Mesendoderm (in vitro differentiated cells): ENCODE measurements around the gene TMEM150C.

ENCODE experiments used
- DNase-seq: peaks from one replicate; pipeline ENCODE4 v3.0.0; 2013
- H2AK5ac ChIP-seq: 2 replicates; pipeline ENCODE4 v1.6.1; 2013; ENCODE audit warnings: low read length, inconsistent platforms
- H2BK120ac ChIP-seq: 2 replicates; pipeline ENCODE4 v1.6.1; 2013; ENCODE audit warnings: low read depth, mild to moderate bottlenecking, low read length, moderate library complexity, mixed read lengths
- H2BK15ac ChIP-seq: replicated peaks from 2 replicates; pipeline ENCODE4 v1.6.1; 2013; ENCODE audit warnings: low read depth, mild to moderate bottlenecking, moderate library complexity
- H2BK5ac ChIP-seq: 2 replicates; pipeline ENCODE4 v1.6.1; 2013; ENCODE audit warnings: low read length, inconsistent platforms
- H3K18ac ChIP-seq: 2 replicates; pipeline ENCODE4 v1.6.1; 2013; ENCODE audit warnings: mild to moderate bottlenecking, low read length, mixed read lengths
- H3K23ac ChIP-seq: one replicate; pipeline ENCODE4 v1.6.1; 2013; ENCODE audit warnings: low read length
- H3K27ac ChIP-seq: 2 replicates; pipeline ENCODE4 v1.5.1; 2013; ENCODE audit warnings: low read depth, mild to moderate bottlenecking, inconsistent platforms, low read length, moderate library complexity
- H3K27me3 ChIP-seq: 2 replicates; pipeline ENCODE4 v1.6.1; 2013; ENCODE audit warnings: low read length, control low read depth, mild to moderate bottlenecking, inconsistent platforms; ENCODE audit not compliant: insufficient read depth, poor library complexity
- H3K36me3 ChIP-seq: 2 replicates; pipeline ENCODE4 v1.6.1; 2013; ENCODE audit warnings: low read length, inconsistent platforms; ENCODE audit not compliant: control insufficient read depth, insufficient read depth
- H3K4ac ChIP-seq: one replicate; pipeline ENCODE4 v1.6.1; 2013; ENCODE audit warnings: low read depth, mild to moderate bottlenecking, low read length, moderate library complexity
- H3K4me1 ChIP-seq: 2 replicates; pipeline ENCODE4 v1.6.1; 2013; ENCODE audit warnings: low read depth, low read length, inconsistent platforms; ENCODE audit not compliant: control insufficient read depth
- H3K4me2 ChIP-seq: 2 replicates; pipeline ENCODE4 v1.6.1; 2013; ENCODE audit warnings: low read length
- H3K4me3 ChIP-seq: 2 replicates; pipeline ENCODE4 v1.5.1; 2013; ENCODE audit warnings: mild to moderate bottlenecking, low read length
- H3K56ac ChIP-seq: one replicate; pipeline ENCODE4 v1.6.1; 2013; ENCODE audit warnings: low read length
- H3K79me1 ChIP-seq: 2 replicates; pipeline ENCODE4 v1.6.1; 2013; ENCODE audit warnings: low read length, inconsistent platforms
- H3K79me2 ChIP-seq: 2 replicates; pipeline ENCODE4 v1.6.1; 2013; ENCODE audit warnings: mild to moderate bottlenecking, low read length; ENCODE audit not compliant: control insufficient read depth, insufficient read depth
- H3K9ac ChIP-seq: 2 replicates; pipeline ENCODE4 v1.6.1; 2013; ENCODE audit warnings: low read length, inconsistent platforms
- H4K5ac ChIP-seq: one replicate; pipeline ENCODE4 v1.6.1; 2013; ENCODE audit warnings: low read length
- H4K8ac ChIP-seq: one replicate; pipeline ENCODE4 v1.6.1; 2013; ENCODE audit warnings: low read depth, mild to moderate bottlenecking, control low read depth, low read length, moderate library complexity
- WGBS: extraction: QIAGEN DNeasy Blood & Tissue Kit; methylation state at CpG from one replicate; pipeline ENCODE4 v1.1.7; 2013; ENCODE audit warnings: low lambda C conversion rate, missing lambda C conversion rate; ENCODE audit not compliant: insufficient coverage; ENCODE audit errors: extremely low coverage; 5-methylcytosine and 5-hydroxymethylcytosine counted together

The TMEM150C gene

DNA sequence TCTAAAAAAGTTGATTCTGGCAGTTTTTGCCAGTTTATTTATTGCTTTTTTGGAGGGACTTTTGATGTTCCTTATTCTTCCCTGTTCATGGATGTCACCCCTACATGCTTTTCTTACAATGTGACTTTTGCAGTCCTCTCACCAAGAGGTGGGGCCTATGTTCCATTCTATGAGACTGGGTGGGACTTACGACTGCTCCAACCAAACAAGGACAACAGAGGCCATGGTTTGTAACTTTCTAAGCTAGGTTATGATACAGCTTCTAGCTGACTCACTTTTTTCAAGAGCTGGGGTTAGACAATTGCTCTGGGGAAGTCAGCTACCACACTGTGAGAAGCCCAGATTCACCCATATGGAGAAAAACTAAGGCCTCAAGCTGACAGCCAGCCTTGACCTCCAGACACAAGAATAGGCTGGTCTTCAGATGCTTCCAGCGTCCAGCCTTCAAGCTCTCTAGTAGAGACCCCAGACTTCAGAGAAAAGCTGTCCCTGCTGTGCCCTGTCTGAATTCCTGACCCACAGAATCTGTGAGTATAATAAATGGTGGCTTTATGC, 91.9 kb downstream of the TMEM150C start:
- no peak overlapping the region for H2AK5ac ChIP-seq
- H3K4me1 ChIP-seq = peaks cover 2% of the 10 kb centered on the region
- peak overlapping the region; percentile 44 for H3K56ac ChIP-seq
- no peak overlapping the region for H3K4me3 ChIP-seq
- H3K79me1 ChIP-seq = no peaks in the 10 kb centered on the region
- H3K23ac ChIP-seq = no peak overlapping the region
- H3K36me3 ChIP-seq = no peaks in the 10 kb centered on the region
- no peak overlapping the region for H2BK15ac ChIP-seq
- H4K8ac ChIP-seq = no peak overlapping the region
- DNase-seq = peak; percentile 43
- no peak overlapping the region for H2BK120ac ChIP-seq
- H3K27me3 ChIP-seq = no peaks in the 10 kb centered on the region
- H3K9ac ChIP-seq = no peak overlapping the region
- H3K4ac ChIP-seq = no peak overlapping the region
- peak overlapping the region; percentile 71 for H3K27ac ChIP-seq
- no peak overlapping the region for H3K18ac ChIP-seq
- no peak overlapping the region for H2BK5ac ChIP-seq
- no peak overlapping the region for H3K4me2 ChIP-seq
- no peak overlapping the region for H4K5ac ChIP-seq
- no CpG with 5 or more reads among the region's 2 CpGs for WGBS
- no peaks in the 10 kb centered on the region for H3K79me2 ChIP-seq

DNA sequence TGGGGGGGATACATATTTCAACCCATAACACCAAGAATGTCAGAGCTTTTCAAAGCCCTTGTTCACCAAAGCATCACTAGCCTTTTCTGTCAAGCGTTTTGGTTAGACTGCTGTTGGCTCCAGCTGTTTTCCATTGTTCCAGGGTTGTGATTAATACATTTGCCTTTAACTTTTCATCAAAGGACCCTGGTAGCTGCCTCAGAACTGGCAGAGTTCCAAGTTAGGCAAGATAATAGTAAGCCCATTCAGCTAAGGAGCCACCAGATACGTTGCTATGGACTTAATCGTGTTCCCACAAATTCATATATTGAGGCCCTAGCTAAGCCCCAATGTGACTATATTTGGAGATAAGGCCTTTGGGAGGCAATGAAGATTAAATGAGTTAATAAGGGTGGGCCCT, 94.3 kb downstream of the TMEM150C start:
- no peaks in the 10 kb centered on the region for H3K79me1 ChIP-seq
- no peaks in the 10 kb centered on the region for H3K79me2 ChIP-seq
- DNase-seq = no peak
- no peak overlapping the region for H3K56ac ChIP-seq
- H3K23ac ChIP-seq = no peak overlapping the region
- H3K9ac ChIP-seq = no peak overlapping the region
- no peak overlapping the region for H3K27ac ChIP-seq
- no peak overlapping the region for H3K4me3 ChIP-seq
- no peak overlapping the region for H3K4me2 ChIP-seq
- H3K18ac ChIP-seq = no peak overlapping the region
- H3K36me3 ChIP-seq = peaks cover 1% of the 10 kb centered on the region
- no peak overlapping the region for H2BK5ac ChIP-seq
- H3K27me3 ChIP-seq = no peaks in the 10 kb centered on the region
- H4K5ac ChIP-seq = no peak overlapping the region
- no peak overlapping the region for H2BK15ac ChIP-seq
- H2AK5ac ChIP-seq = no peak overlapping the region
- H2BK120ac ChIP-seq = no peak overlapping the region
- WGBS = no CpG with 5 or more reads among the region's 3 CpGs
- H3K4ac ChIP-seq = no peak overlapping the region
- H4K8ac ChIP-seq = no peak overlapping the region
- H3K4me1 ChIP-seq = peaks cover 2% of the 10 kb centered on the region

DNA sequence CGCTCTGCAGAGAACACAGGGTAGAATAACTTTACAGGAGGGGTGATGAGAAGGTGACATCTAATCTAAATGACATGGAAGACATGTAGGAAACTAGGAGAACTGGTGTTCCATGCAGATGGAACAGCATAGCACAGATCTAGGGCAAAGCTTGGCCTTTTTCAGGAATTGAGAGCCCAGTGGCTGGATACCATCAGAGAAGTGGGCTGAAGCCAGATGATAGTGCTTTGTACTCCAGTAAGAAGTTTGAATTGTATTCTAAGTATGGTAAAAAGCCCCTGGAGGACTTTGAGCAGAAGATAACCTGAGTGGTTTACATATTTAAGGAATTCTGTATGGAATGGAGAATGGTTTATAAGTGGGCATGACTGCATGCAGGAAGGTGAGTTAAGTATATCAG, 98.6 kb downstream of the TMEM150C start:
- Histone ChIP-seq H3K27ac (no peak overlapping the region), H3K27me3 (no peaks in the 10 kb centered on the region), H4K8ac (no peak overlapping the region), H2BK15ac (no peak overlapping the region), H3K4me1 (no peaks in the 10 kb centered on the region), H3K4ac (no peak overlapping the region), H3K79me2 (no peaks in the 10 kb centered on the region), H3K9ac (no peak overlapping the region), H3K79me1 (no peaks in the 10 kb centered on the region), H2BK120ac (no peak overlapping the region), H3K23ac (no peak overlapping the region), H3K36me3 (peaks cover 1% of the 10 kb centered on the region), H3K56ac (peak overlapping the region; percentile 43), H3K18ac (no peak overlapping the region), H3K4me3 (no peak overlapping the region), H4K5ac (no peak overlapping the region), H2AK5ac (no peak overlapping the region), H3K4me2 (no peak overlapping the region), H2BK5ac (no peak overlapping the region)
- no peak for DNase-seq
- no CpG with 5 or more reads among the region's 1 CpG for WGBS

DNA sequence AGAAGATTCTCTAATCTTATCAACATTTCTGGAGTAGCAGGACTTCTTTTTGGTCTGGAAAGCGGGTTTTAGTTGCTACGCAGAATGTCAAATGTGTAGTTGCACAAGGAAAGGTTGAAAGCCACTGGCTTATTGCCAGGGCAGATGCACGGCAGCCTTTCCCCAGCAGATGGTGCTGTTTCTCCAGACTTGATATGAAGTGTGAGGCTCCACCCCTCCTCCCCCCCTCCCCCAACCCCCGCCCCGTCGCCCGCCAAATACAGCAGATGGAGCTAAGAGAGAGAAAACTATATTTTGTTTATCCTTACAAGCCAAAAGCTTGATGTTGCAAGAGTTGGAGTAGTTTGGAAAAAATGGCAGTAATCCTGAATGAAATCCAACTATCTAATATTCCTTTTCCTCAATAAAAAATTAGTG, 99.4 kb downstream of the TMEM150C start:
- no CpG with 5 or more reads among the region's 7 CpGs for WGBS
- Histone ChIP-seq H3K27ac (no peak overlapping the region), H3K9ac (no peak overlapping the region), H2AK5ac (no peak overlapping the region), H2BK15ac (no peak overlapping the region), H2BK120ac (no peak overlapping the region), H4K5ac (no peak overlapping the region), H3K79me1 (no peaks in the 10 kb centered on the region), H4K8ac (no peak overlapping the region), H3K18ac (no peak overlapping the region), H3K23ac (no peak overlapping the region), H3K4me1 (no peaks in the 10 kb centered on the region), H3K36me3 (peaks cover 1% of the 10 kb centered on the region), H3K56ac (no peak overlapping the region), H3K4me3 (no peak overlapping the region), H2BK5ac (no peak overlapping the region), H3K4me2 (no peak overlapping the region), H3K27me3 (no peaks in the 10 kb centered on the region), H3K79me2 (no peaks in the 10 kb centered on the region), H3K4ac (no peak overlapping the region)
- peak; percentile 81 for DNase-seq

DNA sequence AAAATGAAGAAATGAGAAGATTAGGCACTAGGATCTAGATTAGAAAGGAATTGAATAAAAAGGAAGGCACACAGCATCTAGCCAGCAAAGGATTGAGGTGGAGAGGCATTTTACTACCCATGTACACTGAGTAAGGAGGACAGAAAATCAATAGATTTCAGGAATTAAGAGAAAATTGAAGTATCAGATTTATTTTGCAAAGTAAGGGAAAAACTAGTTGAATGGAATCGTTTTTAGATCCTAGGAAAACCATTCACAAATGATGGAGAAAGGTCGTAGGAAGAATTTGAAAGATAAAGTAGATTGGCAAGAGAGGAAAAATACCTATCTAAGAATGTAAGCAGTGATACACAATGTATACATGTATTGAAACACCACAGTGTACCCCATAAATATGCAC, 100.1 kb downstream of the TMEM150C start:
- Histone ChIP-seq H4K5ac (no peak overlapping the region), H2BK15ac (no peak overlapping the region), H3K4me2 (no peak overlapping the region), H2AK5ac (no peak overlapping the region), H2BK120ac (no peak overlapping the region), H3K79me1 (no peaks in the 10 kb centered on the region), H3K9ac (no peak overlapping the region), H3K27me3 (no peaks in the 10 kb centered on the region), H3K4me1 (no peaks in the 10 kb centered on the region), H3K27ac (no peak overlapping the region), H3K36me3 (peaks cover 1% of the 10 kb centered on the region), H3K79me2 (no peaks in the 10 kb centered on the region), H3K18ac (no peak overlapping the region), H3K4me3 (no peak overlapping the region), H2BK5ac (no peak overlapping the region), H3K56ac (no peak overlapping the region), H4K8ac (no peak overlapping the region), H3K23ac (no peak overlapping the region), H3K4ac (no peak overlapping the region)
- DNase-seq = no peak
- WGBS = no CpG with 5 or more reads among the region's 2 CpGs

DNA sequence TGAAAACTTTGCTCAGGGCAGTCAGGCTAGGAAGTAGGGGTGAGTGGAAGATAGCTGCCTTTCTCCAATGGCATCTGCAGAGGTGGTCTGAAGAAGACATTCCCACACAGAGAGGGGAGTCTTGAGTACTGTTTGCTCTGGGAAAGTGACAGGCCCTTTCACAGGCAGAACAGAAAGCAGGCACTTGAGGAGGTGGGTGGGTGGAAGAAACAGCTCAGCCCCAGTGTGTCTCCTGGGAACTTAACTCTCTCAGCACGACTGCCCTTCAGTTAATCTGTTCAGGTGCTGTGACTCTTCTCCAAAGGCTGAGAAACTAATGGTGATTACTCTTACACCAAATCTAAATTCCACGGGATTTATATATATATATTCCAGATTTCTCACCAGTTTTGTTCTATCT, 103.1 kb downstream of the TMEM150C start:
- Histone ChIP-seq H3K56ac (no peak overlapping the region), H3K4ac (no peak overlapping the region), H3K27ac (no peak overlapping the region), H3K4me2 (no peak overlapping the region), H3K79me2 (peaks cover 6% of the 10 kb centered on the region), H2AK5ac (no peak overlapping the region), H3K4me3 (no peak overlapping the region), H3K36me3 (peaks cover 1% of the 10 kb centered on the region), H2BK15ac (no peak overlapping the region), H3K4me1 (no peaks in the 10 kb centered on the region), H3K79me1 (peaks cover 4% of the 10 kb centered on the region), H4K8ac (no peak overlapping the region), H3K9ac (no peak overlapping the region), H3K23ac (no peak overlapping the region), H3K27me3 (no peaks in the 10 kb centered on the region), H4K5ac (no peak overlapping the region), H2BK120ac (no peak overlapping the region), H2BK5ac (no peak overlapping the region), H3K18ac (no peak overlapping the region)
- no CpG with 5 or more reads among the region's 2 CpGs for WGBS
- no peak for DNase-seq
